HuH-7.5 (cell line): Measurements from ENCODE around the gene IPO7.
"Not testable (repeated sequence)": the region's sequence is repeated elsewhere in the genome, so short reads cannot be mapped to it uniquely, and the experiment has no call there.

Source experiments
- DNase-seq: peaks from one replicate; pipeline ENCODE4 v3.0.0; 2011; ENCODE audit warnings: low spot score

The IPO7 gene

DNA sequence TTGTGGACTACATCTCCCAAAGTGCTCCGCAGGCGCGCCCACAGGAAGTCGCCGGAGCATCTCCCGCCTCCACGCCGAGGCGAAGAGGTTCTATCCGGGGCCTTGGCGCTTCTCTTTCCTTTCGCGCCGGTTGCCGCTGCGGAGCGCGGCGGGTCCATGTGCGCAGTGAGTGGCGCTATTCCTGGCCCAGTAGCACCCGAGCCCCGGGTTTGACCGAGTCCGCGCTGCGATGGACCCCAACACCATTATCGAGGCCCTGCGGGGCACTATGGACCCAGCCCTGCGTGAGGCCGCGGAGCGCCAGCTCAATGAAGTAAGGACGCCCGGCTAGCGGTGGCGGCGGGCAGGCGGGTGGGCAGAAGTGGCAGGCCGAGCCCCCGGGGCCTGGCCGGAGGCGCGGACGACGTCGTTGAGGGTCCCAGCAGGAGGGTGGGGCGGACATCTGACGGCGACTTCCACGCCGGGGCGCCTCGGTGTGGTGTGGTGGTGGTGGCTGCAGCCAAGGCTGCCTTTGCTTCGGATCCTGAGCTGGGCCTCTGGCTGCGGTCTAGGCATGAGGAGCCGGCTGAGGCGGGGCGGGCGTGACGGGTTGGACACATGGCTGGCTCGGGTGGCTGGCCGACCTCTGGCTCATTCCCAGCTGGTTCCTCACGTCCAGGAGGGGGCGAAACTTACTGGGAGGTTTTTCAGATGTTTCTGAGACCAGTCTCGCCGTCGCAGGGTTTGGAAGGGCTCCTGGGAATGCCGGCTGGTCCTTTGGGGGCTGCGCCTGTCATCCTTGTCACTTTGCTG lies at the start of gene IPO7:
Gene IPO7 (plus strand): TSS at position 118 of the 792 bp plus-strand sequence. CDS start 112 bp downstream, at position 230.
- DNase-seq: peak; percentile 75

GRCh38 chr11:9341638-9342178 lies 42.7 kb upstream of the IPO7 start:
- DNase-seq: no peak

DNA sequence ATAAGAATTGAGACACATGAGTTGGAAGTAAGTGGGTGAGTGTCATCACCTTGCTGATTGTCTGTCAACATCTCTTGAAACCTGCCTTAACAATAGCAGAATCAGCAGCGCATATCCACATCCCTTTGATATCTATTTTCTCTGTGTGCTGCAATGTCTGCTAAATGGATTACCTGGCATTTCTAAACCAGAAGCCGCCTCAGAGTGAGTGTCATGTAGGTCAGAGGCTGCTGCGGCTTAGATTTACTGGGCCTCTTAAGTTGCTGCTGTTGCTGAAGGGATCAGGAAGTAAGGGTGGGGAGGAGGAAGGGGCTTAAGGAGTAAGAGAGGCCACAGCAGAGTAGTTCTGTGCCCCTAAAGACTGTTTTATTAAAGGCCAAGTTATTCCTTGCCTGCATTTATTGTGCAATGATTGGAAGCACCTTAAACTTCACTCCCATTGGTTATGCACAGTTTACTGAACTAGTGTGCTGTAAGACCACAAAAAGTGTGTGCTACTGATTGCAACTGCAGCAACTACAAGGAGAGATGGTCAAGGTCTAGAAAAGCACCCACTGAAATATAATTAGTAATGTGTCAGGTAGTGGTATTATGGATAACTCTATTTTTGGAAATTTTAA lies 40.3 kb upstream of the IPO7 start:
- DNase-seq: no peak

GRCh38 chr11:9347100-9347499 lies 37.4 kb upstream of the IPO7 start:
- DNase-seq: no peak

DNA sequence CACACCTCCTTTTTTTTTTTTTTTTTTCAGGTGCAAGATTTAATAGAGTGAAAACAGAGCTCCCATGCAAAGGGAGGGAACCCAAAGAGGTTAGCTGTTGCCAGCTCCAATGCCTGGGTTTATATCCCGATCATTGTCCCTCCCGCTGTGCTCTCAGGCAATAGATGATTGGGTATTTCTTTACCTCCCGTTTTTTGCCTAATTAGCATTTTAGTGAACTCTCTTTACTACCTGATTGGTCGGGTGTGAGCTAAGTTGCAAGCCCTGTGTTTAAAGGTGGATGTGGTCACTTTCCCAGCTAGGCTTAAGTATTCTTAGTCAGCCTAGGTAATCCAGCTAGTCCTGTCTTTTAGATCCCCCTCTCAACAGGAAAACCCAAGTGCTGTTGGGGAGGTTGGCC lies 36.7 kb upstream of the IPO7 start:
- DNase-seq: not testable (repeated sequence)

- DNase-seq: no peak
Measured at GRCh38 chr11:9351321-9351881, 33.1 kb upstream of the IPO7 start.

DNA sequence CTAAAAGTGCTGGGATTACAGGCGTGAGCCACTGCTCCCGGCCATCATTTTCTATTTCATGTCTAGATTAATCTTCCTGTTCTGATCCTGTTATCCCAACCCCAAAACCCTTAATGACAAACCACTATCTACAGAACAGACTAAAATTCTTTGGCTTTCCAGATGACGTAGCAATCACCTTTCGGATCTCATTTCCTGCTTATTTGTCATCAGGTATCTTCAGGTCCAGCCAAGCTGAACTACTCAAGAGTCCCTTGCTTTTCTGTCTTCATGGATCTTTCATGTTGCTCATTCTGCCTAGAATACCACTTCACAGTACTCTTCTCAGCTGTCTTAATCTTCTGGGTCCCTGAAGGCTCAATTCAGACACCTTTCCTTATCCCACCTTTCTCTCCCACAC lies 27.4 kb upstream of the IPO7 start:
- no peak for DNase-seq

DNA sequence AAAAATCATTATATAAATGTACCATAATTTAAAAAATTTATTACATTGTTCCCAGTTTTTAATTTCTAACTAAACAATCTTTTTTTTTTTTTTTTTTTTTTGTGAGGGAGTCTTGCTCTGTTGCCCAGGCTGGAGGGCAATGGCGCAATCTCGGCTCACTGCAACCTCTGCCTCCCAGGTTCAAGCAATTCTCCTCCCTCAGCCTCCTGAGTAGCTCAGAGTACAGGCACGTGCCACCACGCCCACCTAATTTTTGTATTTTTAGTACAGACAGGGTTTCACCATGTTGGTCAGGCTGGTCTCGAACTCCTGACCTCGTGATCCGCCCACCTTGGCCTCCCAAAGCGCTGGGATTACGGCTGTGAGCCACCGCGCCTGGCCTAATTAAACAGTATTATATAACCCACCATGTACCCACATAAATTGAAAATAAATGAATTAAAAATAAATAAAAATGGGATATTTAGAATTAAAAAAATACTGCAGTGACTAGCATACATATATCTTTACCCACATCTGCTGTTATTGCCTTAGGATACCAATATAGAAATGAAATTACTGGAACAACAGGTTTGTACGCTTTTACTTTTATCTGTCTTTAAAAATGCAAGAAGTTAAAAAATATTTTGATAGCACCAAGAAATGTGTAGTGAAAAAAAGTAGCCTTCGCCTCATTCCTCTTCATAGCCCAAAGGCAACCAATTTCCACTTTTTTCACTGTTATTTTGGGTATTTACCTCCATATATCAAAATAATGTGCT lies 23.4 kb upstream of the IPO7 start:
- DNase-seq: not testable (repeated sequence)

DNA sequence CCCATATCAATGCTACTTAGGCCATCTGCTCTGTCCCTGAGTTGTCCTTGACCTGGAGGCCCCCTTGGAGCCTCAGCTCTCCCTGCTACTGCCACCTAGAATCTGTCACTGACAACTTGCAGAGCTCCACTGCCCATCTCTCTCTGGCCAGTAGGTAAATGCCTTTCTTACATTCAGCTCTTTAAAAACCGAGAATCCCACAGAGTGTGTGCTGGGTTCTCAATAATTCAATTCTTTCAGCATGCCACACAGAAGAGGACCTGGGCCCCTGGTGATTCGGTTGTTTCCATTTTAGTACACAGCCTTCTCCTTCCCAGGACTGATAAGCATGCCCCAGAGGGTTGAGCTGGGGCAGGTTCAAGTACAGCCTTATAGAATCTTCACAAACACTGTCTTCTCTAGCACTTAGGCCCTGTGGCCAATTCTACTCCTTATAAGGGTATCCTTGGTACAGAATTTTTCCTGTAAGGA lies 22.0 kb upstream of the IPO7 start:
- DNase-seq: no peak

DNA sequence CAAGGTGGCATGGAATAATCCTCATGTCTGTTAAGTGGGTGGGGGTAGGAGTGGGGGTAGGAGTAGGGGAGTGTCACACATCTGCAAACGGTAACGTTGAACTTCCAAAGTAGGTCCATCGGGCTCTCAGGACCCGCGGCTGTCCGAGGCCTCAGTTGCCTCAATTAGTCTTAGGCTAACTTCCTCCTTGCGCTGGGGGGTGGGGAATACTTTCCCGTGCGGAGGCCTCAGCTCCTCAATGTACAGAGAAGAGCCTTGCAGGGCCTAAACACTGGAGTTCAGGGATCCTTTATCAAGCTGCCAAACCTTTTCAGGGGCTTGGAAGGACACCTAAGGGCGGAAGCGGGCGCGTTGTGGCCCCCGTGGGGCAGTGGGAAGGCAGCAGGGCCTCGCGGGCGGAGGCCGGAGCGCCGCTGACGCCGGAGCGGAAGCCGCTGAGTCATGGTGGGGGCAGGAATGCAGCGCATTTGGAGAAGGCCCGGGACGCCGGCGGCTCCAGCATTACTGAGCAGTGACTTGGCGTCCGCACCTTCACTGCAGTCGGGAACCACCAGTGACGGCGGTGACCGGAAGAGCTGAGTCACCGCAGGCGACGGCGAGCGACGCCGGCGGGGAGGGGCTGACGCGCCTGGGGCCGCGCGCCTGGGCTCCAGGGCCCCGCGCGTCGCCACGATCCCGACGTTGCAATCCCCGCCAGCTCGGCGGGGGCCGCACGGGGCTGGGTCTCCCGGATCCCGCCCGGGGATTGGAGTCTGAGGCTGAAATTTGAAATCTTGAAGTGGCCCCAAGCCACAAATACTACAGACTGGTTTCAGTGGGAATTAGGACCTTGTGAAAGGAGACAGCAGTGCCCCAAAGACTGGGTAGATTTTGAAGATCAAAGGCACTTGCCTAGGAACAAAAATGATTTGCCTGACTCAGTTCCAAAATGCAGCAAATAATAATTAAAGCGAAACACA lies 20.2 kb upstream of the IPO7 start:
- DNase-seq: peak; percentile 71

GRCh38 chr11:9367551-9367950 lies 16.9 kb upstream of the IPO7 start:
- DNase-seq: no peak

DNA sequence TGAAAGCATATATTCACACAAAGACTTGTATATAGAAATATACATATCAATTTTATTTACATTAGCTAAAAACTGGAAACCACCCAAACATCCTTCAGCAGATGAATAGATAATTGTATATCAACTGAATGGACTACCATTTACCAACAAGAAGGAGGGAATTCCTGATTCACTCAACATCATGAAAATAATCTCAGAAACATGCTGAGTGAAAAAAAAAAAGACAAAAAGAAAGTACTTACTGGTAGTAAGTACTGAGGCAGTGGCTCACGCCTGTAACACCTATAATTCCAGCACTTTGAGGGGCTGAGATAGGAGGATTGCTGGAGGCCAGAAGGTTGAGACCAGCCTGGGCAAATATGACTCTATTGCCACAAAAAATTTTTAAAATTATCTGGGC lies 7.4 kb upstream of the IPO7 start:
- no peak for DNase-seq

GRCh38 chr11:9379041-9379440 lies 5.4 kb upstream of the IPO7 start:
- no peak for DNase-seq

GRCh38 chr11:9380773-9381172 lies 3.7 kb upstream of the IPO7 start:
- DNase-seq: no peak

DNA sequence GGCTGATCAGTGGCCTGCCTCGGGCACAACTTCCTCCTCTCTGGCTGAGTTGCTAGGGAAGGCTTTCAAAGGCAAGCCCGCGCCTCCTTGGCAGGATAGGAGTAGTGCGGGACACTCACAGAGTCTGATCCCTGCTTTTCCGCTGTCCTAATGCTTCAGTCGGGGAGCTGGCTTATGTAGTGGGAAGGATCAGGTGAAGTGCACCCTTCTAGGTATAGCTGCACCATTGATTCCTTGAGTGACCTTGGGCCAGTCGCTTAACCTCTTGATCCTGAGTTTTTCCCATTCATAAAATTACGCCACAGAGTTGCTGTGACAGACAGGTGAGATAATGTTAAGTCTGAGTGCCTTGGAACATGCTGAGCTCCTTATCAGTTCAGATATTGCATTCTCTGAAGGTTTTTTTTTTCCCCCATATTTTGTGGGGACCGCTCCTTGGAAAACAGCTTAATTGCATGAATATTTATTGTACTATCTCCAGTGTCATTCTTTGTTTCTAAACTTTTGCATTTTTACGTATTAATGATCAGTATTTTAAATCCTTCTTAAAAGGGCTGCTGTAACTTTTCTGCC lies 961 bp downstream of the IPO7 start:
- peak; percentile 38 for DNase-seq

DNA sequence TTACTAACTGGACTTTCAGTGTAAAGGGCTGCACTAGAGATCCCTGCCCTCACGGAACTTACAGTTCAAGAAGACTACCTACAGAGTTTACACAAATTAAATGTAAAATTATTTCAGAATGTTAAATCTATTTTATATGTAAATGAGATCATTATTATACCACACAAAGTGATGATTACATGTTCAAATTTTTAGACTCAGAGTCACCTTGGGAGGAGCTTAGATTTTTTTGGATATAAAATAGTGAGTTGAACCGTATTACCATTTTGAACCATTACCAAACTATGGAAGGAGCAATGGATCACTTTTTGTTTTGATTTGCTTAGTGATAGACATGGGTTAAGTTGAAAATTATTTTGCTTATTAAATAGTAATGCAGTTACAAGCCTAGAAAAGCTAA lies 1.6 kb downstream of the IPO7 start:
- no peak for DNase-seq

DNA sequence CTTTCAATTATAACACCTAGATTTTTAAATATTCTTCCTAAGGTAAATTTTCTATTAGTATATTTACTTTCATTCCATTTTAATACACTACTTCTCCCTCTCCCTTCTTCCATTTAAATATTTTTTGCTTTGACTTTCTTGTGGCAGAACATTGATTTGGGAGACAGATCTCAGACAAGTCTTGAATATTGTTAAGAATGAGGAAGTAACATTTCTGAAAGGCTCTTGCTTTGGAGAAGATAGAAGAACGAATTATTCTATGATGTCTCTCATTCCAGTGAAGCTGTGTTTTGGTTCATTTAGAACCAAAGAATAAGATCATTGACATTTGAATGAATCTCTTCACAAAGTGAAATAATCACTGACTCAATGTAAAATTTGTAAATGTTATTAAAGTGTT lies 2.4 kb downstream of the IPO7 start:
- DNase-seq: no peak

GRCh38 chr11:9396310-9396709 lies 11.9 kb downstream of the IPO7 start:
- DNase-seq: no peak

GRCh38 chr11:9396752-9397151 lies 12.3 kb downstream of the IPO7 start:
- DNase-seq: no peak

DNA sequence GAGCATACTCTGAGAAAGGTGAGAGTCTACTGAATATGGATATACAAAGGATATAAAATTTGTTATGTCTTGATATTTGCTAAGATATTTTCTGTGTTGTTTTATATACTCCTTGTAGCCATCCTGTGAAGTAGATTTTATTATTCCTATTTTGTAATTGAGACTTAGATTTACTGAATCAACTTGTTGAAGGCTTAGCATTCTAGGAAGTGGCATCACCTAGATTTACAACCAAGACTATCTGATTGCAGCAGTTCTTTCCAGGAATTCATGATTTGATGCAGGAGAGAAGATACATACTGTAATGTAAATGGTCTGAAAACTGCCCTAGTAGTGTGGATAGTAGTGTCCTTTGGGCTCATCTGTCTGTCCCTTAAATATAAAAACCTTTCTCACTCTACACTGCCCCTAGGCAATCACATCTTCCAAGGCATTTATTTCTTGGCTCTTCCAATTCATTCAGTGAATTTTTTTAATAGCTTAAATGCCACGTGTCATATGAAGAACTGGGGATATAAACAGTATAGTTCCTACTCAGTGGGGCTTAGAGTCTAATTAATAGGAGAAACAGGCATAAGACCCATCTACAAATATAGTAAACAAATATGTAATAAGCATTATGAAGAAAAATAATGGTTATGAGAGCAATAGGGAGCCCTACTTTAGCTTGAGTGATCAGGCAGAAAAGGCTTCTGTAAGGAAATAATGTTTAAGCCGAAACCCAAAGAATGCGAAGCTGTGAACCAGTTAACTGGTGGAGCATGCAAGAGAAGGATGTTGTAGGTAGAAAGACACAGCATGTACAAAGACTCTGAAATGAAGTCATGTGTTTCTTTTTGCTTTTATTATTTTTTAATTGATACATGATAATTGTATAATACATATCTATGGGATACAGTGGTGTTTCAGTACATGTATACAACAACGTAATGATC lies 13.6 kb downstream of the IPO7 start:
- no peak for DNase-seq
